Gastrocnemius medialis (tissue), 4 donors: Measurements from ENCODE around the gene ARL14EP.

Source experiments
- CTCF ChIP-seq, 5 experiments: fragments of 450-650 bp in 3 of 5; fragments of 200-600 bp in 2 of 5; sonication (generic) in 2 of 5; IDR thresholded peaks in 4 of 5; conservative IDR thresholded peaks in 1 of 5; 1 replicate in 4 of 5; 2 replicates in 1 of 5; pipeline ENCODE4 v1.5.1; 2016 to 2019; ENCODE audit warnings: antibody characterized with exemption in 5 of 5, mild to moderate bottlenecking in 3 of 5, moderate library complexity in 3 of 5
- POLR2A ChIP-seq, 2 donors: fragments of 450-650 bp; IDR thresholded peaks; one replicate each; pipeline ENCODE4 v1.6.1; 2017; ENCODE audit warnings: antibody characterized with exemption in 2 of 2, mild to moderate bottlenecking in 2 of 2, moderate library complexity in 2 of 2

GRCh38 chr11:30304620-30305019 is 18.3 kb upstream of the ARL14EP start:
- no peak for TF ChIP-seq CTCF (IDR thresholded peaks at IDR 0.05 in 4 of 5, conservative IDR thresholded peaks at IDR 0.05 in 1 of 5)
- no peak for TF ChIP-seq POLR2A (IDR thresholded peaks at IDR 0.05)
